HCT116 (cell line): Measurements from ENCODE around the gene TGFBRAP1. TPM values are rescaled to one million over a fixed set of nuclear protein-coding genes. Genes with fewer than 3 reads are reported as not detected.

Experiments
- ATAC-seq: fragments of 200-7000 bp; cut with Tn5 transposase; 2 replicates; pipeline ENCODE4 v1.9.1; 2020; ENCODE audit warnings: mild to moderate bottlenecking, moderate library complexity
- BruUV-seq: library from RNA; stranded (reverse); fragments of 400-500 nt; replicated peaks from 2 replicates; lab custom pipeline; 2021; lab: Mats Ljungman, UMichigan
- CTCF ChIA-PET: fragments of 300-600 bp; sonication (Branson Sonifier 250); formaldehyde crosslinking; loops from one replicate; lab custom pipeline; 2021; ENCODE audit warnings: antibody characterized with exemption; lab: Charles Lee
- POLR2A ChIA-PET: fragments of 300-600, 350-600 bp; sonication (Branson Sonifier 250); formaldehyde crosslinking; loops from one replicate; lab custom pipeline; 2021; ENCODE audit warnings: antibody characterized with exemption; lab: Charles Lee
- RAD21 ChIA-PET, 2 experiments: fragments of 300-600 bp; sonication (Branson Sonifier 250); formaldehyde crosslinking; loops; one replicate each; lab custom pipeline; 2023; ENCODE audit warnings: low total read pairs in 2 of 2; ENCODE audit not compliant: uncharacterized antibody in 2 of 2, unreplicated experiment in 2 of 2, low non-redundant PET in 1 of 2; lab: Charles Lee
- DNase-seq: peaks from one replicate; pipeline ENCODE4 v3.0.0-alpha.2; 2010; ENCODE audit warnings: low read depth, low spot score
- H2AFZ ChIP-seq: fragments of 200-600 bp; shearing (Covaris generic), sonication (generic); 2 replicates; pipeline ENCODE4 v1.6.1; 2017; ENCODE audit warnings: low read depth, mixed run types, mixed read lengths, antibody characterized with exemption, low read length; ENCODE audit not compliant: poor library complexity, severe bottlenecking
- H3K27ac ChIP-seq: 2 replicates; pipeline ENCODE4 v1.5.1; 2012; ENCODE audit warnings: low read depth, low read length
- H3K27me3 ChIP-seq: fragments of 200-600 bp; sonication (generic); 2 replicates; pipeline ENCODE4 v1.6.1; 2016; ENCODE audit warnings: mixed run types, low read length, mixed read lengths; ENCODE audit not compliant: insufficient read depth
- H3K36me3 ChIP-seq, 2 experiments: fragments of 200-500 bp in 1 of 2; fragments of 200-600 bp in 1 of 2; sonication (Bioruptor generic) in 1 of 2; sonication (generic) in 1 of 2; 2 replicates each; pipeline versions ENCODE4 v1.5.1 to v1.6.1; 2014 to 2016; ENCODE audit warnings: low read length in 2 of 2, inconsistent platforms in 1 of 2, mixed read lengths in 1 of 2, mixed run types in 1 of 2; ENCODE audit not compliant: insufficient read depth in 2 of 2, control insufficient read depth in 1 of 2
- H3K4me1 ChIP-seq, 2 experiments: fragments of 200-600 bp in 1 of 2; sonication (generic) in 1 of 2; 2 replicates each; pipeline versions ENCODE4 v1.5.1 to v1.6.1; 2012 to 2017; ENCODE audit warnings: low read length in 2 of 2, inconsistent platforms in 1 of 2, mild to moderate bottlenecking in 1 of 2, mixed read lengths in 1 of 2, mixed run types in 1 of 2, moderate library complexity in 1 of 2; ENCODE audit not compliant: insufficient read depth in 2 of 2, control insufficient read depth in 1 of 2
- H3K4me2 ChIP-seq: fragments of 200-600 bp; sonication (generic); 2 replicates; pipeline ENCODE4 v1.6.1; 2017; ENCODE audit warnings: mixed run types, low read length, mixed read lengths
- H3K4me3 ChIP-seq, 2 experiments: fragments of 200-600 bp in 1 of 2; sonication (generic) in 1 of 2; replicated peaks in 1 of 2; 2 replicates each; pipeline ENCODE4 v1.5.1; 2011 to 2016; ENCODE audit warnings: low read length in 2 of 2, control low read depth in 1 of 2, low read depth in 1 of 2, mild to moderate bottlenecking in 1 of 2, mixed read lengths in 1 of 2, mixed run types in 1 of 2
- H3K79me2 ChIP-seq: fragments of 200-600 bp; sonication (generic); 2 replicates; pipeline ENCODE4 v1.6.1; 2017; ENCODE audit warnings: mild to moderate bottlenecking, mixed run types, low read length, moderate library complexity, mixed read lengths; ENCODE audit not compliant: insufficient read depth
- H3K9ac ChIP-seq: fragments of 200-600 bp; sonication (generic); 2 replicates; pipeline ENCODE4 v1.6.1; 2016; ENCODE audit warnings: low read length, mixed read lengths
- H3K9me2 ChIP-seq: fragments of 200-600 bp; sonication (generic), shearing (Covaris generic); 2 replicates; pipeline ENCODE4 v1.6.1; 2017; ENCODE audit warnings: mixed run types, mild to moderate bottlenecking, moderate library complexity; ENCODE audit not compliant: insufficient read depth
- H3K9me3 ChIP-seq, 2 experiments: fragments of 200-500 bp in 1 of 2; fragments of 200-600 bp in 1 of 2; sonication (Bioruptor generic) in 1 of 2; sonication (generic) in 1 of 2; 2 replicates each; pipeline ENCODE4 v1.6.1; 2014 to 2017; ENCODE audit warnings: low read length in 2 of 2, mixed read lengths in 2 of 2, inconsistent platforms in 1 of 2, low read depth in 1 of 2, mild to moderate bottlenecking in 1 of 2, mixed run types in 1 of 2, moderate library complexity in 1 of 2; ENCODE audit not compliant: control insufficient read depth in 1 of 2, insufficient read depth in 1 of 2
- H4K20me1 ChIP-seq: fragments of 200-600 bp; sonication (generic), shearing (Covaris generic); 2 replicates; pipeline ENCODE4 v1.6.1; 2017; ENCODE audit warnings: mixed run types, mild to moderate bottlenecking, moderate library complexity; ENCODE audit not compliant: insufficient read depth
- ATF3 ChIP-seq: IDR thresholded peaks from 2 replicates; pipeline ENCODE4 v1.6.1; 2012
- CBX3 ChIP-seq: IDR thresholded peaks from 2 replicates; pipeline ENCODE4 v1.6.1; 2012; ENCODE audit warnings: low read depth
- CEBPB ChIP-seq: IDR thresholded peaks from 2 replicates; pipeline ENCODE4 v1.6.1; 2012; ENCODE audit warnings: low read depth
- EGR1 ChIP-seq: IDR thresholded peaks from 2 replicates; pipeline ENCODE4 v1.6.1; 2012; ENCODE audit warnings: low read depth
- FOSL1 ChIP-seq: IDR thresholded peaks from 2 replicates; pipeline ENCODE4 v1.6.1; 2012; ENCODE audit warnings: low read depth
- JUND ChIP-seq: IDR thresholded peaks from 2 replicates; pipeline ENCODE4 v1.6.1; 2012
- POLR2AphosphoS5 ChIP-seq: IDR thresholded peaks from 2 replicates; pipeline ENCODE4 v1.6.1; 2011; ENCODE audit warnings: mild to moderate bottlenecking, low read depth, low read length, moderate library complexity
- SIN3A ChIP-seq: IDR thresholded peaks from 2 replicates; pipeline ENCODE4 v1.6.1; 2012; ENCODE audit warnings: low read depth
- SP1 ChIP-seq: IDR thresholded peaks from 2 replicates; pipeline ENCODE4 v1.6.1; 2012; ENCODE audit warnings: low read depth
- SRF ChIP-seq: IDR thresholded peaks from 2 replicates; pipeline ENCODE4 v1.6.1; 2012; ENCODE audit warnings: low read depth
- TCF7L2 ChIP-seq: IDR thresholded peaks from 2 replicates; pipeline ENCODE4 v1.7.0; 2011; ENCODE audit warnings: borderline replicate concordance, inconsistent platforms; ENCODE audit not compliant: insufficient read depth, insufficient read length; ENCODE audit errors: extremely low read depth
- YY1 ChIP-seq: IDR thresholded peaks from 2 replicates; pipeline ENCODE4 v1.6.1; 2011; ENCODE audit warnings: low read length, low read depth, moderate library complexity, mild to moderate bottlenecking; ENCODE audit not compliant: insufficient replicate concordance; ENCODE audit errors: extremely low read depth
- ZBTB33 ChIP-seq: IDR thresholded peaks from 2 replicates; pipeline ENCODE4 v1.6.1; 2011; ENCODE audit warnings: mild to moderate bottlenecking, low read length, moderate library complexity; ENCODE audit not compliant: insufficient replicate concordance; ENCODE audit errors: extremely low read depth
- ZFX ChIP-seq: fragments of 450-650 bp; IDR thresholded peaks from 2 replicates; pipeline ENCODE4 v1.6.1; 2017
- ZNF274 ChIP-seq: fragments of 200-500 bp; sonication (Bioruptor generic); IDR thresholded peaks from 2 replicates; pipeline ENCODE4 v1.6.1; 2014; ENCODE audit warnings: mild to moderate bottlenecking, low read depth, low read length, inconsistent platforms
- intact Hi-C: fragments of 100-400 bp; cut with micrococcal nuclease; formaldehyde crosslinking; loops from 2 replicates; pipeline ENCODE4 v1.10.0; 2022
- total RNA-seq: library from RNA; stranded (reverse); gene quantifications from one replicate; pipeline ENCODE4 v1.2.1, GENCODE V29; 2021; ENCODE audit not compliant: unreplicated experiment

The TGFBRAP1 gene
- total RNA-seq, 1 experiment from 2014 or later, result 18.3 TPM

- TF ChIP-seq EGR1 (no peak), SP1 (no peak), TCF7L2 (no peak)
- H3K4me1 ChIP-seq, result no peaks in the 10 kb centered on the region
- H3K36me3 ChIP-seq, result peaks cover 20 to 53% of the 10 kb centered on the region in 2 experiments; a peak in 2 of 4 replicates
- no TSS peak for BruUV-seq
- intact Hi-C loops, result no loop called here
- ChIA-PET CTCF (no interaction called here), RAD21 (no interaction called here), POLR2A (no interaction called here)
- DNase-seq, result no peak
- no peak overlapping the region for H2AFZ ChIP-seq
- no peak overlapping the region for H3K4me2 ChIP-seq
- H4K20me1 ChIP-seq, result no peaks in the 10 kb centered on the region
- no peaks in the 10 kb centered on the region for H3K9me2 ChIP-seq
- no peak overlapping the region for H3K4me3 ChIP-seq
- ATAC-seq, result no peak
- peaks cover 75% of the 10 kb centered on the region for H3K79me2 ChIP-seq
- H3K9ac ChIP-seq, result no peak overlapping the region
- H3K27ac ChIP-seq, result no peak overlapping the region
- H3K9me3 ChIP-seq, result no peaks in the 10 kb centered on the region
- no peaks in the 10 kb centered on the region for H3K27me3 ChIP-seq
Observed at GRCh38 chr2:105376789-105377240, 47.3 kb upstream of the TGFBRAP1 start.

- no peak for DNase-seq
- TF ChIP-seq ATF3, result no peak
- TF ChIP-seq TCF7L2, result no peak
- no peak for TF ChIP-seq ZBTB33
- no peak for TF ChIP-seq POLR2AphosphoS5
- TF ChIP-seq ZNF274, result no peak
- TF ChIP-seq FOSL1, result no peak
- no peak for TF ChIP-seq CEBPB
- TF ChIP-seq SP1, result no peak
- TF ChIP-seq JUND, result no peak
- no peak for TF ChIP-seq CBX3
- no peak for TF ChIP-seq EGR1
- TF ChIP-seq ZFX, result no peak
- no peak for TF ChIP-seq SRF
- TF ChIP-seq YY1, result no peak
- no peak for TF ChIP-seq SIN3A
- H3K4me3 ChIP-seq, result no peak overlapping the region
- peaks cover 25 to 45% of the 10 kb centered on the region in 2 experiments; a peak in 2 of 4 replicates for H3K36me3 ChIP-seq
- no peaks in the 10 kb centered on the region for H3K27me3 ChIP-seq
- H3K9me3 ChIP-seq, result no peaks in the 10 kb centered on the region
- ATAC-seq, result no peak
- no peak overlapping the region for H3K27ac ChIP-seq
- no peak overlapping the region for H3K4me2 ChIP-seq
- H2AFZ ChIP-seq, result no peak overlapping the region
- no TSS peak for BruUV-seq
- intact Hi-C loops, result no loop called here
- no peaks in the 10 kb centered on the region for H3K4me1 ChIP-seq
- peaks cover 71% of the 10 kb centered on the region for H3K79me2 ChIP-seq
- no peaks in the 10 kb centered on the region for H4K20me1 ChIP-seq
- H3K9me2 ChIP-seq, result no peaks in the 10 kb centered on the region
- ChIA-PET POLR2A (no interaction called here), CTCF (no interaction called here), RAD21 (no interaction called here)
- no peak overlapping the region for H3K9ac ChIP-seq
Observed at GRCh38 chr2:105376010-105376409, 46.5 kb upstream of the TGFBRAP1 start.
